Panc1 (cell line): ENCODE results near the gene LRRC1. TPM values are rescaled to one million over a fixed set of nuclear protein-coding genes. Genes with fewer than 3 reads are reported as not detected.

Source experiments
- ATAC-seq: fragments of 200-7000 bp; cut with Tn5 transposase; 2 replicates; pipeline ENCODE4 v1.9.1; 2020; ENCODE audit warnings: mild to moderate bottlenecking, moderate library complexity
- BruUV-seq: library from RNA; stranded (reverse); fragments of 400-500 nt; replicated peaks from 2 replicates; lab custom pipeline; 2021; lab: Mats Ljungman, UMichigan
- CTCF ChIA-PET: fragments of 300-600 bp; sonication (Branson Sonifier 250); formaldehyde crosslinking; loops from one replicate; lab custom pipeline; 2022; ENCODE audit warnings: antibody characterized with exemption; lab: Charles Lee
- POLR2A ChIA-PET: fragments of 300-600 bp; sonication (Branson Sonifier 250); formaldehyde crosslinking; loops from one replicate; lab custom pipeline; 2022; ENCODE audit warnings: antibody characterized with exemption; lab: Charles Lee
- DNase-seq: peaks from one replicate; pipeline ENCODE4 v3.0.0-alpha.2; 2010; ENCODE audit warnings: low read depth, low spot score
- H3K27ac ChIP-seq: 2 replicates; pipeline ENCODE4 v1.5.1; 2011; ENCODE audit warnings: mild to moderate bottlenecking, low read length, inconsistent platforms
- H3K27me3 ChIP-seq: fragments of 200-500 bp; sonication (Bioruptor generic); 2 replicates; pipeline ENCODE4 v1.6.0; 2014; ENCODE audit warnings: low read length, inconsistent platforms; ENCODE audit not compliant: control insufficient read depth, insufficient read depth
- H3K36me3 ChIP-seq: fragments of 200-500 bp; sonication (Bioruptor generic); 2 replicates; pipeline ENCODE4 v1.5.1; 2014; ENCODE audit warnings: inconsistent platforms, mild to moderate bottlenecking, low read length, moderate library complexity; ENCODE audit not compliant: control insufficient read depth, insufficient read depth
- H3K4me1 ChIP-seq: 2 replicates; pipeline ENCODE4 v1.5.1; 2011; ENCODE audit warnings: inconsistent platforms, mild to moderate bottlenecking, low read length, moderate library complexity; ENCODE audit not compliant: control insufficient read depth, insufficient read depth
- H3K4me3 ChIP-seq, 2 experiments: 2 replicates each; pipeline ENCODE4 v1.5.1; 2011 to 2012; ENCODE audit warnings: low read depth in 2 of 2, low read length in 2 of 2, mild to moderate bottlenecking in 2 of 2, inconsistent platforms in 1 of 2, moderate library complexity in 1 of 2
- H3K9me3 ChIP-seq: fragments of 200-500 bp; sonication (Bioruptor generic); 2 replicates; pipeline ENCODE4 v1.5.1; 2014; ENCODE audit warnings: low read depth, mild to moderate bottlenecking, inconsistent platforms, low read length, moderate library complexity; ENCODE audit not compliant: control insufficient read depth, insufficient read depth
- CTCF ChIP-seq: fragments of 450-650 bp; IDR thresholded peaks from 2 replicates; pipeline ENCODE4 v1.5.1; 2017; ENCODE audit warnings: mild to moderate bottlenecking
- POLR2AphosphoS5 ChIP-seq: IDR thresholded peaks from 2 replicates; pipeline ENCODE4 v1.6.1; 2012; ENCODE audit warnings: mild to moderate bottlenecking, low read depth, low read length, moderate library complexity
- REST ChIP-seq, 2 experiments: IDR thresholded peaks; 2 replicates each; pipeline ENCODE4 v1.6.1; 2011 to 2012; ENCODE audit warnings: low read depth in 2 of 2, control low read depth in 1 of 2, low read length in 1 of 2, mild to moderate bottlenecking in 1 of 2, moderate library complexity in 1 of 2; ENCODE audit not compliant: insufficient read depth in 1 of 2
- SIN3A ChIP-seq: IDR thresholded peaks from 2 replicates; pipeline ENCODE4 v1.6.1; 2012; ENCODE audit warnings: low read depth, mild to moderate bottlenecking, low read length, moderate library complexity, borderline replicate concordance; ENCODE audit not compliant: insufficient read depth
- TCF7L2 ChIP-seq: IDR thresholded peaks from 2 replicates; pipeline ENCODE4 v1.6.1; 2011; ENCODE audit warnings: mild to moderate bottlenecking, low read depth, low read length, inconsistent platforms
- in situ Hi-C: cut with HindIII; loops from 2 replicates; pipeline ENCODE4 v1.10.0; 2016; ENCODE audit warnings: low sequenced_read_pairs, low pct_unique_long_range_greater_than_20kb
- intact Hi-C: fragments of 100-400 bp; cut with micrococcal nuclease; formaldehyde crosslinking; loops from one replicate; pipeline ENCODE4 v1.10.0; 2022; ENCODE audit not compliant: unreplicated experiment
- total RNA-seq: library from RNA; stranded (reverse); gene quantifications from one replicate; pipeline ENCODE4 v1.2.1, GENCODE V29; 2021; ENCODE audit not compliant: unreplicated experiment

LRRC1 gene
- total RNA-seq, 1 experiment from 2014 or later: 13.8 TPM

DNA sequence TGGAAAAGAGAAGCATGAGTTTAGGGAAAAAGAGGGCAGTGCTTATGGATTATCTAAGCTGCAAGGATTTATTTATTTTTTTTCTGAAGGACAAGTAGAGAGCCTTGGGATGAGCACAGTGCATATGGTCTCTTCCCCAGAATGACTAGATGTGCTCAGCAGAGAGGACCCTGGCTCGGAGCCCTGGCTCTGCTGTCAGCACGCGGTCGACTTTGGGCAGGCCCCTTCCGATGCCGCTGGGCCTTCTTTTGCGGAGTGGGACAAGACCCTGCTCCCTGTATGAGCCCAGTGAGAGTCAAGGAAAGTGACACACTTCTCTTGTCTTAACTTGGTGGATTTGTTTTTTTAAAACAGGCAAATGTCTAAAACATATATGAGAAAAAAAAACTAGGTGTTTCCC is 51.4 kb downstream of the LRRC1 start:
- BruUV-seq: no TSS peak
- H3K9me3 ChIP-seq: no peaks in the 10 kb centered on the region
- no peak for DNase-seq
- in situ Hi-C loops (no loop called here), intact Hi-C loops (no loop called here)
- H3K36me3 ChIP-seq: no peaks in the 10 kb centered on the region
- POLR2A ChIA-PET: no interaction called here
- H3K4me1 ChIP-seq: no peaks in the 10 kb centered on the region
- no peak for ATAC-seq
- H3K27ac ChIP-seq: no peak overlapping the region
- H3K4me3 ChIP-seq: no peak overlapping the region
- TF ChIP-seq POLR2AphosphoS5: no peak
- no peak for TF ChIP-seq REST (IDR thresholded peaks at IDR 0.05; ENCODE audit: insufficient read depth in 1 of 2, low read depth in 2 of 2, low read length in 1 of 2)
- TF ChIP-seq CTCF: no peak
- TF ChIP-seq SIN3A: no peak
- no peak for TF ChIP-seq TCF7L2
- no peaks in the 10 kb centered on the region for H3K27me3 ChIP-seq
- CTCF ChIA-PET: no interaction called here

DNA sequence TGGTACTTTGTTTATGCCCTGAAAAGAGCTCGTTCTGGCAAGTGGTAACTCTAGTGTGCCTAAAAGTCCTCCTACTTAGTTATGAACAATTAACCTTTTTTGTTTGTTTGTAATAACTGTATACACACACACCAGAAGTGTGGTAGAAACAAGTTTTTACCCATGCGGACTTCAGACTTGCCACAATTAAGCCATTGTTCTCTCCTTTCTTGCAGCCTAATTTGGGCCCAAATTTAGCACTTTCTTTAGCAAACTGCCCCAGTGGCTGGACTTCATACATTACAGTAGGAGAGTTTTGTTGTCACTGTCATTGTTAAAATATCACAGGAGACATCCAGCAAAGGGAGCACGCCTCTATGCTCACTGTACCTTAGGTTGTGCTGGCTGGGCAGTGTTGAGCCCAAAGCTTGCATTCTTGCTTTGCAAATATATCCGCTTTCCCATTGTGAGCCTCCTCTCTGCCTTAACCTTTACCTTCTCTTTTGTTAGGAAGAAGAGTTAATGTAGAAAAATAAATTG is 53.0 kb downstream of the LRRC1 start:
- Histone ChIP-seq H3K27ac (no peak overlapping the region), H3K9me3 (no peaks in the 10 kb centered on the region), H3K4me1 (no peaks in the 10 kb centered on the region), H3K4me3 (no peak overlapping the region), H3K36me3 (no peaks in the 10 kb centered on the region), H3K27me3 (no peaks in the 10 kb centered on the region)
- no peak for DNase-seq
- intact Hi-C loops (no loop called here), in situ Hi-C loops (no loop called here)
- CTCF ChIA-PET: no interaction called here
- ATAC-seq: no peak
- TF ChIP-seq REST (IDR thresholded peaks at IDR 0.05; ENCODE audit: insufficient read depth in 1 of 2, low read depth in 2 of 2, low read length in 1 of 2) (no peak), CTCF (no peak), POLR2AphosphoS5 (no peak), SIN3A (no peak), TCF7L2 (no peak)
- POLR2A ChIA-PET: no interaction called here
- BruUV-seq: no TSS peak
